GM18873 (cell line): ENCODE data around the gene LTB4R.

ENCODE experiments used
- ATAC-seq: cut with Tn5 transposase; IDR thresholded peaks from one replicate; pipeline ENCODE4 v1.9.1; 2021; ENCODE audit warnings: mild to moderate bottlenecking, moderate library complexity, moderate number of reproducible peaks; ENCODE audit not compliant: unreplicated experiment, low FRiP score

LTB4R gene

DNA sequence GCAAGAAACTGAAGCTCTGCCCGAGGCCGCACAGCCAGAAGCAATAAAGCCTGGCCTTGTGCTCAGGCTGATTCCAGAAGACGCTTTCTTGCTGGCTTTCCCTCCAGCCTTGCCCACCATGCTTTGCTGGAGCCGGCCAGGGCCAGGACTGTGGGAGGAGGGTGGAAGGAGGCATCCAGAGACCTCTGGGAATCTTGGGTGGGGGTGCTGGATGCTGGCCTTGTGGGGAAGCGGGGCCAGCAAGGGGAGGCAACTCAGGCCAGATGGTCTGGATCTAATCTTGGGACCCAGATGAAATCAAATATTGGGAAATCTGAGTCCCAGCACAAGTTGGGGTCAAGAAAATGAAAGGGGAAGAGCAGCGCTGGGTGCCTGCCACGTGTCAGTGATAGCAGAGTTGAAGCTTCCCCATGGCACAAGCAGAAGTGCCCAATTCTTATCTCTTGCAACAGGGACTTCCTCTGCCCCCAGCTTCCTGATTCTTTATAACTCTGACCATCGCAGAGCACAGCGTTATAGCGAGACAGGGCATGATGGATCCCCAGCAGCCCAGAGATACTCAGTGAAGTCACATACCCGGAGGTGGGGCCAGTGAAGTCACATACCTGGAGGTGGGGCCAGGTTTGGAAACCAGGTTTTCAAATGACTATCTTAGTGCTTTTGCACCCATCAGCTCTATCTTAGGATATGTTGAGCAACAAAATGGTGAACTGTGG is 33.5 kb upstream of the LTB4R start:
- no peak for ATAC-seq

DNA sequence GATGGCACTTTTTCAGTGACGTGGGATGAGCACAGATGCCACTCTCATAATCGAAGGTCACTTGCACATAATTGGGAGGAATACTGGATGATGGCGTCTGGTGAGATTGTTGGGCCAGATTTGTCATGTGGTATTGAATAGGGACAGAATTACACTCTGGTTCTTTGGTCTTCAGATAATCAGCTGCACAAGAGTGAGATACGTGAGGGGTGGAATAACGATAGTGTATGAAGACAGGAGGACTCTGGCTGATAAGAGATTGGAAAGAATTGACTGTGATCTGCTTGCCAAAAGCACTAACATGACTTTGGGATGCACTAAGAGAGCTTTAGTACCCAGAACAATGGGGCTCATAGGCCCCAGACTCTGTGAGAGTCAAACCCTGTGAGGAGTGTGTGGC is 32.9 kb upstream of the LTB4R start:
- ATAC-seq = no peak

DNA sequence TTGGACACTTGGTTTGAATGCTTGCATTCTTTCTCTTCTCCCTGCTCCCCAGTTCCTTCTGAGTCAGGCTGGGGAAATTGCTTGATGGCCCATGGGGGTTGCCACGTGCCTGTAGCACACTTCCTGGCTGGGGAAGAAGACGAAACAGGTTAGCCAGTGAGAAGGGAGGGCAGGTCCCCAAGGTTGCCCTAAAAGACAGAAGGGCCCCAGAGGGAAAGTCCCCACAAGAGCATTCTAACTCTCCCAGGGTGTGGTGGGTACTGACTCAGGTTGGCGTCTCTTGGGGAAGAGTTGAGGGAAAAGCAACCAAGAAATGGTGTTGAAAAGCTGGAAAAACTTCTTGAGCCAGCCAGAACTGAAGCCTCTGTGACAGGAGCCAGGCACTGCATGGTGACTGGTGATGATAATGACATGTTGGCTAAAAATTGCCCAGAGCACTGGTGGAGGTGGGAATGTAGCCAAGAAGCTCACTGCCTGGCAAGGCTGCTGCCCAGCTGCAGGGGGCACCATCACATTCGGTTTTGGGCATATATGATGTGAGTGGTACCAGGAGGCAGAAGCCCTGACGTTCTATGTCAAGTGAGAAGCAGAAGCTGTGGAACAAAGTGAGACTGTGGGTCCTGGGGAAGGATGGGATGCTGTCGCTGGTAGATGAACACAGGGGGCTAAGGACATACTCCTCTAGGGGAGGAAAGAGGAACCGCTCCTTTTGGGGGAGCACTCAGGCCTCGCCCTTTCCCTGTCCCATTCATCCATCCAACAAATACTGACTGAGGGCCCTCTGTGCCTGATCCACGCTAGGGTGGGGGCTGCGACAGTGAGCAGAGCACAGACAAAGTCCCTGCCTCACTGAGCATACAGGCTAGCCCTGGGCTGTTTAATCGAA is 31.8 kb upstream of the LTB4R start:
- ATAC-seq = peak; percentile 55

DNA sequence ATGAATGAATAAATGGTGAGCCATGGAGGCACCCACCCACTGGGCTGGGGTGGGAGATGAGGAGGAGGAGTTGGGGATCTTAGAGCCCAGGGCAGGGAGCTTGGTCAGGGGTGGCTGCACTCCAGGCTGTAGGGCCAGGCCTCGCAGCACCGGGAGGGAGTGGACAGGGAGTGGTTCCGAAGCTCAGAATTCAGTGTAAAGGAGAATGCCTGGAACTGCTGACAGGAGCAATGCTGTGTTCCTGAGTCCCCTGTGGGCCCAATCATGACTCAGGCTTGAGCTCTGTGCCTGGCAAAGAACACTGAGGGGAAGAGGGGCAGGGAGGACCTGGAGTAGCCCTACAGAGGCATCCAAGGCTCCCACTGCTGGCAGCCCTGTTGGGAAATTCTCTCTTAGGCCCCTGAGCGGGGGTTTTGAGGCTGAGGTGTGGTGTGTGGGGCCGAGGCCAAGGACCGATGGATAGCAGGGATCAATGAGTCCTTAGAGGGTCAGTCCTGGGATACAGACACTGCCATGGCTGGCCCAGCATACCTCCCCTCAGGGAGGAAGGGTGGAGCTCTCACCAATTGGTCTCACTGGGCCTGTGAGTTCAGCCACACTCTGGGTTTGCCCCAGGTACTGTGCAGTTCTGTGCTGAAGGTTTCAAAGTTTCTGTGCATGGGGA is 30.4 kb upstream of the LTB4R start:
- no peak for ATAC-seq

DNA sequence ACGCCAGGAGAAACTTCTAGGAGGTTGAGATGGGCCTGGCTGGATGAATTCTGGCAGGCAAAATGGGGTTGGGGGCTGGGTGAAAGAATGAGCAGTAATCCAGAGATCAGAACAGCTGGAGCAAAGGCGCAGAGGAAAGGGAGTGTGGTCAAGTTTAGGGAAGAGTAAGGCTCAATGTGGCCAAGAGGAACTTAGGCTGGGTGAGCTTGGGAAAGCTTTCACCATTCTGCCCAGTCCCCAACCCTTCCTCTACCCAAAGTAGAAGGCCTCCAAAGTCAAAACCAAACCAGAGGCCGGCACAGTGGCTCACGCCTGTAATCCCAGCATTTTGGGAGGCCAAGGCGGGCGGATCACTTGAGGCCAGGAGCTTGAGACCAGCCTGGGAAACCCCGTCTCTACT is 29.7 kb upstream of the LTB4R start:
- no peak for ATAC-seq

DNA sequence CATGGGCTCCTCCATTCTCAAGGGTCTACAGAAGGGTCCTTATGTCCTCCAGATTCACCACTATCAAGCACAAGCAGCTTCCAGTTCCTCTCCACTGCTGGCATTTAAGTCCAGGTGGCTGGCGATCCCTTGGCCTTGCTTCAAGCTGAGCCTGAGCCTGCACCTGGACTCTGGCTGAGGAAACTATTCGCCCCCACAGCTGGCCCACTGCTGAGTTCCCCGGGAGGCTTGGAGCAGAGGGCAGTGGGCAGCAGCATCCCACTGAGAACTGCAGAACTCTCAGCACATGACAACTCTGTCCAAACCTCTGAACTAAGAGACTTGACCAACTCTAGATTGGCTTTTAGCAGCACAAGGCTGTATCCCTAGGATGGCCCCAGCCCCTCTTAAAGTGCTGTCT is 28.6 kb upstream of the LTB4R start:
- ATAC-seq = no peak

DNA sequence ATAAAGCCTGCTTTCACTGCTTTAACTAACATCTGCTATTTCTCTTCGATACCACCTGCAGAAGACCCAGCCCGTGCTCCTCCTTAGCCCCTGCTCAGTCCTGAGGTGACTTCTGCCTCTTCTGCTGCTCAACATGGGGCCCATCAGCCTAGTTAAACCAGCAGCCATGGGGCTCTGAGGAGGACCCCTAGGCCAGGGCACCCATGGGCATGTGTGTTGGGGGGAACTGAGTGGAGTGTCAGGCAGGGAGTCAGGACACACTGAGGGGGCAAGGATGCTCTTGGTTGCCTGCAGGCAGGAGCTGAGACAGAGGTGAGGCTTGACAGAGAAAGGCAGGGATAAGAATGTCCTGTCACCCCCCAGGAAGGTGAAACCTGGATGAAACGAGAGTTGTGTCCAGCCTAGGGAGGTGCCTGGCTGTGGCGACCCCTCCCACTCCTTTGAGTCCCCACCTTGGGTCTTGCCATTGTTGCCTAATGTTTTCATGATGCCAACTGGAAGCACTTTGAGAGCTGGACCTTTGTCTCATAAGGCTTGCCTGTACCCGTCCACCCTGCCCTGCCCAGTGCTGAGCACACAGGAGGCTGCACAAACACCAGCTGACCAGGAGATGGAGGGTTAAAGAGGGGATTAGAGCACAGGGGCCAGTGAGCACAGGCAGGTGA is 27.4 kb upstream of the LTB4R start:
- ATAC-seq = no peak

DNA sequence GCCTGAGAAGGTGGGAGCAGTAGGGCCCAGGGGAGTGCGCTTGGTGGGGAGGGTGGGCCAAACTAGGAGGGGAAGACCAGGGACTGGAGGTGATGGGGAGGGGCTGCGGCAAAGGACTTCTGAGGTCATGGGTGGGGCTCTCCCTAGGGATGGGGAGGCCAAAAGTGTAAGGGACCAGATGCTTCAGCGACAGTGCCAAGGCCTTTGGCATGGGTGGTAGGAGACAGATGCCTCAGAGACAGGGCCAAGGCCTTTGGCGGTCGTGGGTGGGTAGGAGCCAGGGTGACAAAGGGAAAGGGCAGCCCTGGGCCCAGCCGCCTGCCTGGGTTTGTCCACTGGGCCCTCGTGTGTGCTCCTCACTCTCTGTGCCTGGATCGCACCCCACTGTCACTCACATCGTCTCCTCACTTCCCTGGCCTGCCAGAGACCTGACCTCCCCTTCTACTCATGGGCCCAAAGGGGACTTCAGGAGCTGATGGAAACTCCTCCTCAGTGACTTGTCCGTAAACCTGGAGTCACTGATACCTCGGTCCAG is 26.7 kb upstream of the LTB4R start:
- ATAC-seq = no peak

DNA sequence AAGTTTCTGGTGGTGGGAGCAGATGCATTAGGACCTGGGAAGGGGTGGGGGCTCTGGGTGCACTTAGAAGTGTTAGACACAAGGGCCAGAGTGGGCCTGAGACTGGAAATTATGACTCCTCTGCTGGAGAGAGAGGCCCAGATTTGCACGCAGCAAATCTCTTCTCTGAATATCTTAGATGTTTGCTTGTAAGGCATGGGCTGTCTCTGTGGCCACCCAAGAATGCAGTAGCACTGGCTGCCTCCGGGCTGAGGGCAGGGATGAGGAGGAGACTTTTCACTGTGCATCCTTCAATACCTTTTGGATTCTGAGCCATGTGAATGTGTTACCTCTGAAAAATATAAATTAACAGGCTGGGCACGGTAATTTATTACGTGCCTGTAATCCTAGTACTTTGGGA is 26.0 kb upstream of the LTB4R start:
- ATAC-seq = no peak

DNA sequence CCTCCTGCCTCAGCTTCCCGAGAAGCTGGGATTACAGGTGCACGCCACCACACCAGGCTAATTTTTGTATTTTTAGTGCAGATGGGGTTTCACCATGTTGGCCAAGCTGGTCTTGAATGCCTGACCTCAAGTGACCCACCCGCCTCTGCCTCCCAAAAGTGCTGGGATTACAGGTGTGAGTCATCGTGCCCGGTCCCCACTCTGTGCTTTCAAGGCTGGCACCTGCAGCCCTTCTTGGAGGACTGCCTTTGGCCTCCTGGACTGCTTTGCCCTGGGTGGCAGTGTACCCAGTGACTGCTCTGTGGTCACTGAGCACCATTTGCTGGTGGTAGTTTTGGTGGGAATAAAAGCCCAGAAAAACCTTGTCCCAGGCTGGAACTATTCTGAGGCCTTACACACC is 24.3 kb upstream of the LTB4R start:
- no peak for ATAC-seq

DNA sequence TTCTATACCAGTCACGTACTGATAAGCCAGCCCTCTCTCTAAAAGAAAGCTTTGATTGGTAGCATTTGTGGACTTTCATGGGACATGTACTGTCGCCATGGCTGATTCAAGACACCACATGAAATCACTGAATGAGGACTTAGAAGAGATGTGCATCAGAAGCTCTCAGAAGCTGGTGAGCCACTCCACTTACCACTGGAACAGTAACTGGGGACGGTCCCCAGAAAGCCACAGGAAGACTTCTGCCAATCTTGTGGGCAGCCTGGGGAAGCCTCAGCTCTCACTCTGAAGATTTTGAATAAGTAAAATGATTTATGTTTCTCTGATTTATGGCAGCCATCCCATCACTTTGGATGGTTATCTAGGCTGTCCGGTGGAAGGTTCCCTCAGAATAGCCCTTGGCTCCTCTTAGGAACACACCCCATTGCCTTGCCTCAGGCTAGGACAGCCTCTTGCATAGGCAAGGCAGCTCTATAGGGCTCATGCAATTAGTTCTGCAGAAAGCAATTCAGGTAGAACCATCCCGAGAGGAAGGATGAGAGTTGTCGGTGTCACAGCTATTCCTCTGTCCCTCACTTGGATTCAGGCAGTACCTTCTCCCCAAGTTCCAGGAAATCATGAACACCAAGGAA is 21.5 kb upstream of the LTB4R start:
- peak; percentile 54 for ATAC-seq

DNA sequence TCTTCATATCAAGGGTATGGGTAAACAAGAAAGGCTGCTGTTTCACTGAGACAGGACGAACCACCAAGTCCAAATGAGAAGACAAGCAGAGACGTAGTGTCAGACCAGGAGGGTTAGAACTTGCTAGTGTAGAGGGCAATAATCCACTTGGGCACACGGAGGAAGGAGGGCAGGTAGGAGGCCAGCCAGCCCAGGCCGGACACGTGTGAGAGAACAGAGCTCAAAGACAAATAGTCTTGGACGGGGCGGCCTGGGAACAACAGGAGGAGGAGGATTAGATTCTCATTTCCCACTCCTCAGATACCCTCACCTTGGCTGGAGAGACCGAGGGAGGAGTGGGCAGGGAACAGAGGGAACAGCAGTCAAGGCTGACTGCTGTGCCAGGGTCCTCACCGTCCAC is 20.6 kb upstream of the LTB4R start:
- no peak for ATAC-seq

DNA sequence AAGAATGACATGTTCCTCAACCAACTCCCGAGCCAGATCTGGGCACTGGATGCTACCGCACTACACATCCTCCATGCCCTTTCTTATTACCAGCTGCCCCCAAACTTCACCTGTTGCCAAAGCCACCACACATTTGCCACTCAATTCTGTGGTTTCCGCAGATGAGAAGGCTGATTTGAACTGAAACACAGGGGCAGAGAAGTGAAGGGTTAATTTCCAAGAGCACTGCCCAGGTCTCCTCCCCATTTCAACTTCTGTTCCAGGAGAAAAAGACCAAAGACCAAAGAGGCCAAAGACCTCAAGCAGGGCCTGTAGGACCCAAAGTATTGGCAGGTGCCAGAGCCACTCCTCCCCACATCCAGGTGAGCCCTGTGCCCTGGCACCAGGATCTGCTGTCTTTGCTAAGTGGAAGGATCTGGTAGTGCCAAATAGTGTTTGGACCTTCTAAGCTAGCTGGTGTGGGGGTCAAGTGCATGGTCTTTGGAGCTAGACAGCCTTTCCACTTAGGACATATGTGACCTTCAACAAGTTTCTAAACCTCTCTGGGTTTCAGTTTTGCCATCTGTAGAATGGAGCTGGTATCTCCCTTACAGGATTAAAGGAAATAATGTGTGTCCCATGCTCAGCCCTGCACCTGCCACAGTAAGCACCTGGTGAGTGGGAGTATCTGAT is 19.7 kb upstream of the LTB4R start:
- no peak for ATAC-seq

DNA sequence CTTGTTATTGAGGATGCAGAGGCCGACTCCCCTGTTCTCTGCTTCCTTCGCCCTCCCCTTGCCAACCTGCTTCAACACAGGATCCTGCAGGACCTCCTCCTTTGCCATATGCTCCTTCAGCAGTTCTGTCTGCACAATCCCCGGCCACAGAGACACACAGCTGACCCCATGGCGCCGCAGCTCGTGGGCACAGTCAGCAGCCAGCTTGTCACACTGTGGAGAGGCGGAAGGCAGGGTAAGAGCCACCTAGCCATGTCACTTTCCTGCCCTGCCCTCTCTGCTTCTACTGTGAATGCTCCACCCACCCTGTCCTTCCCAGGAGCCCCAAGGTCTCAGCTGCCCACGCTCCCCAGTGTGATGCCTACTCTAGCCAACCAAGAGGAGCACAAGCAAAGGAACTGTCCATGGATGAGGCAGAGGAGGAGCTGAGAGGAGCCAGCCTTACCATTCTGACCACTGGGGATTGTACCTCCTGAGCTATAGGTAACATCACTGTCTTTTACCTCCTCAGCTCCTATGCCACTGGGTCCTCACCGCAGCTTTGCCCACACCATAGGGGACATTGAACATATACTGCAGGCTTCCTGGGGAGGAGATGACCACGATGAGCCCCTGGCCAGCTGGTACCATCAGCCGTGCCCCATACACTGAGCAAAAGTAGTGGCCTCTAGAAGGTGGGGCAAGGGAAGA is 19.0 kb upstream of the LTB4R start:
- no peak for ATAC-seq

DNA sequence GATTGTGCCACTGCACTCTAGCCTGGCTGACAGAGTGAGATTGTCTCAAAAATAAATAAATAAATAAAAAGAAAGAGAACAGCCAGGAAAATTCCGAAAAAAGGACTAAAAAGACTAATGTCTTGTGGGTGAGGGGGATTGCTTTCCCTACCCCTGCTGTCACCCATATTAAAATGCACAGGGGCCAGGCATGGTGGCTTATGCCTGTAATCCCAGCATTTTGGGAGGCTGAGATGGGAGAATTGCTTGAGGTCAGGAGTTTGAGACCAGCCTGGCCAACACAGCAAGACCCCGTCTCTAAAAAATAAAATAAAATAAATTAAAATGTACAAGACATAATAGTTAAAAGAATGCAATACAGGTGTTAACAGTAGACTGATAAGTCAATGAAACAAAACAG is 17.8 kb upstream of the LTB4R start:
- ATAC-seq = no peak

DNA sequence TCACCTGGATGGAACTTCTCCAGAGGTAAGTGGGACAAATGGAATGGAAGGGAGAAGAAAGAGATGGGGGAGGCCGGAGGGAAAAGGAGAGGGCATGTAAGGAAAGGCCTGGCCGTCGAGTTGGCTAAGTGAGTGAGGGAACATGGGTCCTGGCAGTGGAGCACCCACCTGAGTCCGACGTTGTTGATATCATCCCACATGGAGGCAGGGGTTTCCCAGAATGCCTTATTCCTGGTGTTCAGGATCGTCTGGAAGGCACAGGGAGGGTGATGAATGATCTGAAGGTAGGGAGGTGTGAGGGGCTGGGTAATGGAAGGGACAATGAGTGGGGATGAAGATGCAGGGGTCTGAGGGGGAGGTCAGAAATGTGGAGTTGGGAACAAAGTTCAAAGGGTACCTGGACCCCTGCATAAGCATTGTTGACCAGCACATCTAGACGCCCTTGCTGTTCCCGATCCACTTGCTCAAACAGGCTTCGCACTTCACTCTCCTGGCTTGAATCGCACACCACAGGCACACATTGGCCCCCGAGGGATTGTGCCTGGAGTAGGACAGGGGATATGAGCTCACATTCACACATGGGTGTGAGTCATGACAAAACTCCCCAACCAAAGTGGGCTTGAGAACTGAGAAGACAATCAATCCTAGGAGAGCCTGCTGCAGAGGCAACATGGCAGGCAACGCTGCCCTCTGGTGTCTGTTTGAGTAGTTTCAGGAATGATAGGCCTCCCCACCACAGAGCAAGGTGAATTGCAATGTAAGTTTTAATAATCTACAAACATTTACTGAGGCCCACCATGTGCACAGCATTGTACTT is 14.8 kb upstream of the LTB4R start:
- ATAC-seq = peak; percentile 39

DNA sequence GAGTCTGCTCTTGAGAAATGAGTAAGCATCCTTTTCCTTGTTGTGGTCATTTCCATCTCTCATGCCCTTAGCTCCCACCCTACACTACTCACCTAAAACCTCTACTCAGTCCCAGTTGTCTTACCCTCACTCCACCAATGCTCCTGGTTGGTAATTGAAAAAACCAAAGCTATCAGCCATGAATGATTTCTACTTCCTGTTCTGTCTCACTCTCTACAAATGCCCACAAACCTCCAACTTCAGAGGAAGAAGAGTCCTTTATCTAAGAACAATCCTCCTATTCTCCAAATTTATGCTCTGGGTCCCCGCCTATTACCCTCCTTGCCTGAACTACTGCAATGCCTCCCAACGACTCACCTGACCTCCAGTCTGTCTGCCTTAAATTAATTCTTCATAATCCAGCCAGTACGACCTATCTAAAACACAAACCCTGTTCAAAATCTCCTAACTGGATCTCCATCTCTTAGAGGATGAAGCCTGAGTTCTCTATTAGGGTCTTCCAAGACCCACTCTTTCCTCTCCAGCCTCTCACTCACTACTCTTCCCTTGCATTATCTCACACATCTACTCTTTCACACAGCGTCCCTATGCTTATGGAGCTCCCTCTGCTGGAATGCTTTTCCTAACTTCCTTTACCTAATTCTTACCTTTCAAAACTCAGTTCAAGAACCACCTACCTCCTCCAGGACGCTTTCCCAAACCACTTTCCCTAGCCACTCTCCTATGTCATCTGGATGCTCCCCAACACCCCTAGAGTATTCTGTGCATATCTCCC is 13.9 kb upstream of the LTB4R start:
- ATAC-seq = peak; percentile 11

DNA sequence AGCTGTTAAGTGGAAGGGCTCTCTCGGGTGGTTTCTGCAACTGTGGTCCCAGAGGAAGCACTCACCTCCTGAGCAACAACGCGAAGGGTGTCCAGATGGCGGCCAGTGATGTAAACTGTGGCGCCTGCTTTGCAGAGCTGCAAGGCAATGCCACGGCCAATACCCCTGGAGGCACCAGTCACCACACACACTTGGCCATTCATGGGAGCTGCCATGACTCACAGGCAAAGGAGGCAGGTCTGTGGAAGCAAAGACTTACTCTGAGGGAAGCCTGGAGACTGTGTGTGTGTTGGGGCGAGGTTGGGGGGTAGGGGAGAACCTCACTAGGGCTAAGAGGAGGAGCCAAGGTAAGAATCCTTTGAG is 12.4 kb upstream of the LTB4R start:
- no peak for ATAC-seq
